ENCODE measurements around the gene CTIF.
A peak's percentile ranks its signal among the peaks of the same experiment; 100 is the strongest.
"Not testable (repeated sequence)": the region's sequence is repeated elsewhere in the genome, so short reads cannot be mapped to it uniquely, and the experiment has no call there.

Gene CTIF

DNA sequence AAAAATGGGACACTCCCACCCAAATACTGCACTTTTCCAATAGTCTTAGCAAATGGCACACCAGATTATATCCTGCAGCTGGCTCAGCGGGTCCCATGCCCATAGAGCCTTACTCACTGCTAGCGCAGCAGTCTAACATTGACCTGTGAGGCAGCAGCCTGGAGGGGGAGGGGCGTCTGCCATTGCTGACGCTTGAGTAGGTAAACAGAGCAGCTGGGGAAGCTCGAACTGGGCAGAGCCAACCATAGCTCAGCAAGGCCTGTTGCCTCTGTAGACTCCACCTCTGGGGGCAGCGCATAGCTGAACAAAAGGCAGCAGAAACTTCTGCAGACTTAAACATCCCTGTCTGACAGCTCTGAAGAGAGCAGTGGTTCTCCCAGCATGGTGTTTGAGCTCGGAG, 110.4 kb downstream of the CTIF start:
- no peak for DNase-seq

DNA sequence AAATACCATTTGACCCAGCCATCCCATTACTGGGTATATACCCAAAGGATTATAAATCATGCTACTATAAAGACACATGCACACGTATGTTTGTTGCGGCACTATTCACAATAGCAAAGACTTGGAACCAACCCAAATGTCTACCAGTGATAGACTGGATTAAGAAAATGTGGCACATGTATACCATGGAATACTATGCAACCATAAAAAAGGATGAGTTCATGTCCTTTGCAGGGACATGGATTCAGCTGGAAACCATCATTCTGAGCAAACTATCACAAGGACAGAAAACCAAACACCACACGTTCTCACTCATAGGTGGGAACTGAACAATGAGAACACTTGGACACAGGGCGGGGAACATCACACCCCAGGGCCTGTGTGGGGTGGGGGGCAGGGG, 115.8 kb downstream of the CTIF start:
- DNase-seq: not testable (repeated sequence)

DNA sequence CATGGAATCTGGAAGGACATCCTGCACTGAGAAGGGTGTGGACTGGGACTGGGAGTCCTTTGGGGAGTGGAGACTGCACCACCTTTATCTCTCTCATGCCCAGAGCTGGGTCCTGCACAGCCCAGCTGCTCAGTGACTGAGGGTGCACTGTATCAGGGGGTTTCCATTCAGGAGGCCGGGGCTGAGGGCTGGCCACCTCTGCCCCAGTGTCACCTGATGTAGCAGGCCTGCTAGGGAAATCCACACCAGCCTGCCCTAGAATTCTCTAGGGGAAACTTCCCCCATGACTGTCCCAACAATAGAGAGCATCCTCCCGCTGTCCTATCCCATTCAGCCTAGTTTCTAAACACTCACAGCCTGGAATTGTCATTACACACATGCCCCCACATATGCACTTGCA, 116.7 kb downstream of the CTIF start:
- no peak for DNase-seq

DNA sequence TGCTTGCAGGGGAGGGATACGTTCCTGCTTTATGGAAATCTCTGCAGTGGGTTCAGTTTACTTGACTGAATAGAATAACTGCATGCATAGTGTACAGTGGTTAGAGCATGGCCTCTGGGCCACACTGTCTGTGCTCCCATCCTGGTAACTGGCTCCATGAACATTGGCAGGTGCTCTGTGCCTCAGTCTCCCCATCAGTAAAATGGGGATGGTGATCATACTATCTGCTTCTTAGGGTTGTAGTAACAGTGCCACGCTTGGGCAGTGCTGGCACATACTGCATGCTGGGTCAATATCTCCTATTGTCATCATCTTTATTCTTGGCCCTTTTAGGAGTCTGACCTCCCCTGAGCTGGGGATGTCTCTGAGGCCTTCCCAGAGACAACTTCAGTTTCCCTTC, 117.3 kb downstream of the CTIF start:
- no peak for DNase-seq

DNA sequence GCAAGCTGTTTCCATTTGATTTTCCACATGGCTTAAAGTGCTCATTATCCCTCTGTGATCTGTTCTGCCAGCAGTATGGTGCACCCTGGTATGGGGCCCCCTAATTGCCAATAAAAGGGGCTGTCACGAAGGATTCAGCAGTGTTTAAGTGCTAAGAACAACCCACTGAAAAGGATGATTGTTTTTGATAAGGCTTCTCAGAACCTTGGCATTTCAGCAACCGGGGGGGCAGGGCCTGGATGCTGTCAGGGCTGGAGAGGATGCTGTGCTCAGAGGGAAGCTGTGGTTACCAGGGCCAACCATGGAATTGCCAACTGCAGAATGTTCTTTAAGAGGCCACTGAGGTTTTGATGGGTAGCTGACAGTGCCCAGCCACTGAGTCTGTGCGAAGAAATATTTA, 117.8 kb downstream of the CTIF start:
- no peak for DNase-seq

DNA sequence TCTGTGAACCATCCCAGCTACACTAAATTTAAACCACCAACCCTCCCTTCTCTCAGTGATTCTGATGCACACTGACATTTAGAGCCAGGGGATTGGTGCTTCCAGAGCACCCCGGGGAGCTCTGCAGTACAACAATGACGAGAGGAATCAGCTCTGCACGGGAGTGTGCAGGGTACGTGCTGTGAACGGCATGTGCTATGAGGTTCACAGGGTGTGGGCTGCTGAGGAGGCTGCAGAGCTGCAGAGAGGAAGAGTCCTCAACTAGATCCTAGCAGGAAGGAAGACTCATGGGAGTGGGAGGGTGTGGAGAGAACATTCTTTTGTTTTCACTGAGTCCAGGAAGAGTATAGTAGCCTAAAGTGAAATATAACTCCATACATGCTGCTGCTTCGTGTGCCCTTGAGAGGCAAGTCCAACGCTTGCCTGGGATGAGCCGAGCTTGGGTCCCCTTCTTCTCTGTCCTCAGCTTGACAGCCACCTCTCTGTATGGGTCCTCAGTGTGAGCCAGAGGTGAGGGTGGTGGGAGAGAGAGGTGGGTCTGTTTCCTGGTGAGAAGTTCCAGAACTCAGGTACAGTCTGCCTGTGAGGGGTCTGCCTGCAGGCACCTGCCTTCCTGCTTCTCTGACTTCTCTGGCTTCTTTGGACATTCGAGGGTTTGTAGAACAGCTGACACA, 118.8 kb downstream of the CTIF start:
- DNase-seq: no peak

DNA sequence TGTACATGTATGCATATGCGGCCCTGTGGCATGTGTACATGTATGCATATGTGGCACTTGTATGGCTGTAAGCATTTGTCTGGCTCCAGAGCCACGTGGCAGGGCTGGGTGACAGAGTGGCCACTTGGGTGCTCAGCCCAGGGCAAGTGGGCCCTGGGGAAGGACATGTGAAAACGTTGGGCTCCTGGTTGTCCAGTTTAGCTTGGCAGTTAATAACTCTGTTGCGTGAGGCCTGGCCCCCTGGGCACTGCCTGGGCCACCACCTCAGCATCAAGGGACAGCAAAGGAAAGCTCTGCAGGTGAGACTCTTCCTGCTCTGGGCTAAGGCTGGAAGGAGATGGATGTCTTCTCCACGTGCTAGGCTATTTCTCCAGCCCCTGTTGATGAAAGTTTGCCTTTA, 119.9 kb downstream of the CTIF start:
- DNase-seq: no peak

DNA sequence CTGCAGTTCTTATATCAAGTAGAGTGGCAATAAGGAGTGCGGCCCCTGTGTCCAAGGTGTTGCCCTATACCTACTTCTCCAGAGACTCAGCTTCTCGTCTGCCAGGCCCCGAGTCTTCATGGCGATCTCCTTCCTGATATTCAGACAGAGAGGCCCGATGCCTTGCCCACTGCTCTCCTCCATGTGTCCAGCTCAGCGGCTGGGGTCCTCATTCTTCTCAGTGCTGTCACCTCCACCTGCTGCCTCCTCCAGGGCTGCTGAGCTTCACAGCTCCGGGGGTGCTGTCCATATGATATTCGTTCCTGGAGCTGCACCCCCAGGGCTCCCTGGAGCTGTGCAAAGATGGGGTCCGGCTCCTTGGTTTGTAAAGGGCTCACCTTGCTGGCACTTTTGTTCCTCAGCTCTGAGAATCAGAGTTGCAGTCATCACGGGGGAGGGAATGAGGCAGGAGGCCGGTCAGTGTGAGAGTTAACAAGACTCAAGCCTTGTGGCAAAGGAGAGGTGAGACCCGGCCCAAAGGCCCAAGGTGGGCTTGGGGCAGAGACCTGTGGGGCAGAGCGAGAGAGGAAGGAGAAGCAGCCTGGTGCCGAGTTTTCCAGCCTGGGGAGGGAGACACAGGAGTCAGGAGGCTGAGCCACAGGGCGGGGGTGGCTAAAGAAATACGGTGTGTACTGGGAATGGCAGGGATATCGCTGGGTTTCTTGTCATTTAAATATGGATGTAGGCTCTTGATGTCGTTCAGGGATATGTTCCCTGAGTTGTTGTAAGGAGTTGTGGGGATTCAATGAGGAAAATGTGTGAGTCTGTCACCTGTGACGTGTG, 120.6 kb downstream of the CTIF start:
- DNase-seq: no peak

DNA sequence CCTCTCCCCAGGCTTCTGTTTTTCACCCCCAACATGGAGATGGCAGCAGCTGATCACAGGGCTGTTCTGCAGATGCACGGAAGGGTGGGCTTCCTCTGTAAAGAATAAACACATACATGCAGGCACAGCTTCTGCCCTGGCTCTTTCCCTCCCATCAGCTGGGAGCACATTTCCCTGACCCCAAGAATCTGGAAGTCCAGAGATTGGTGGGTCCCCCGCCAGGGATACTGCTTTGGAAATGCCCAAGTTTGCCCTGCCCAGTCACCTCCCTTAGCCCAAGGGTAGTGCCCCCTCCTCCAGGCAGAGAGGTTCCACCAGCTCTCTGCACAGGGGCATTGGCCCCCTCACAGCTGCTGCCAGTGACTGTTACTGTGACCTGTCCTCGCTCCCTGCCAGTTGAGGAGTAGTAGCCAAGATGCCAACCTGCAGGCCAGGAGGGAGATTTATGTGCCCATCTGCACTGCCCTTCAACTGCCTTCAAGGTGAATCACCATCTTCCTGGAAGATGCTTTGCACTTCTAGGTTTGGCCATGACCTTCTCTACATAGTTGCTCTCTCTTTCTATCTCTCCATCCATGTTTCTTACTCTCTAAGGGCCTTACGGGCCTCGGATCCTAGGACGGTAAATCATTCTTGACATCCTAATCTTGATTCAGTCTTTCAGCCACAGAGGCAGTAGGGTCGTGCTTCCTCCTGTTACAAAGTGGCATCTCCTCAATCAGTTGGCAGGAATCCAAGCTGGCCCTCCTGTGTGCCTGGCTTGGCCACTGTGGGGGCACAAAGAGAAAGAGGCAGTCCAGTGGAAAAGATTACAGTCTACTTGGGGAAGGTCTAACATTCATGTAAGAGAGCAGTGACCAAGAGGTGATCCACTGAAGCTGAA, 121.8 kb downstream of the CTIF start:
- DNase-seq: no peak

DNA sequence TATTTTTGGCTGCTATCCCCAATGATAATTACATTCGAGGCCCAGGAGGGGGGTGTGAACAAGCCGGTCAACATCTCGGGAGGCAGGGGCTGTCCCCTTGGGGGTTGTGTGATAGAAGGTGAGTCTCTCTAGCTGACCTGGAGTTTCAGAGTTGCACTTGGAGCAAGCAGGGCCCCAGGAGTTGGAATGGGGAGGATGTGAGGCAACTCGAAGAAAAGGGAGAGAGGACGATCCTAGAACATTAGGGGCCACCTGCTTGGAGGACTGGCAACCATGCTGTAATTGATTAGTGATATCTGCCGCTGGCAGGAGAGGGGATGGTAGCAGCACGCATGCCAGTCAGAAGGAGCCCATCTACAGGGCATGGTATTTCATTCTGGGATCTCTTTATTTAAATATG, 122.6 kb downstream of the CTIF start:
- no peak for DNase-seq

DNA sequence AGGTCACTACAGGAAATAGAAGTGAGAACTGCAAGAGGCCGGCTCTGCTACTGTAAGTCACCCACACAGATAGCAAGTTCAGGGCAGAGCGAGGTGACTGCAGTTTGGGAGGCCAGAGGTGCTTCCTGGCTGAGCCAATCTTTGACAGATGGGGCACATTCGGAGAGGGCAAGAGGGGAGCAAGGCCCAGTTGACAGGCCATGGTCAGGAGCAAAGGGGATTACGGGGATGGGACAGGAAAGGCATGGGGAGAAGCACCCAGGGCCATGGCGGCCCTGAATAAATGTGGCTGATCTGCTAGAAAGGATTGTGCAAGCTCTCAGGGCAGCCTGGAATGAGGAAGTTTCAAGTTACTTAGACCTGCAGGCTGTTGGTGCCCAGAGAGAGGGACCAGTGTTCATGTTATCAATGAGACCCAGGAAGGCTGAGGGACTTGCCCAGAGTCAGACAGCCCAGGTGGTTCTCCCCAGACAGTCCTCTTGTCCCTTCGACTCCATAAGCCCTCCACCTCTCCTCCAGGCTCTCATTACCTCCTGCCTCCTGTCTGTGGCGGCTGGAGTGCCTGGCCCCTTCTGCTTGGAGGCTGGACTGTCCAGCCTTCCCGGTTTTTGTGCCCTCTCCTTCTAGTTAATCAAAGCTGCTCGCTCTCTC, 123.3 kb downstream of the CTIF start:
- peak; percentile 80 for DNase-seq

DNA sequence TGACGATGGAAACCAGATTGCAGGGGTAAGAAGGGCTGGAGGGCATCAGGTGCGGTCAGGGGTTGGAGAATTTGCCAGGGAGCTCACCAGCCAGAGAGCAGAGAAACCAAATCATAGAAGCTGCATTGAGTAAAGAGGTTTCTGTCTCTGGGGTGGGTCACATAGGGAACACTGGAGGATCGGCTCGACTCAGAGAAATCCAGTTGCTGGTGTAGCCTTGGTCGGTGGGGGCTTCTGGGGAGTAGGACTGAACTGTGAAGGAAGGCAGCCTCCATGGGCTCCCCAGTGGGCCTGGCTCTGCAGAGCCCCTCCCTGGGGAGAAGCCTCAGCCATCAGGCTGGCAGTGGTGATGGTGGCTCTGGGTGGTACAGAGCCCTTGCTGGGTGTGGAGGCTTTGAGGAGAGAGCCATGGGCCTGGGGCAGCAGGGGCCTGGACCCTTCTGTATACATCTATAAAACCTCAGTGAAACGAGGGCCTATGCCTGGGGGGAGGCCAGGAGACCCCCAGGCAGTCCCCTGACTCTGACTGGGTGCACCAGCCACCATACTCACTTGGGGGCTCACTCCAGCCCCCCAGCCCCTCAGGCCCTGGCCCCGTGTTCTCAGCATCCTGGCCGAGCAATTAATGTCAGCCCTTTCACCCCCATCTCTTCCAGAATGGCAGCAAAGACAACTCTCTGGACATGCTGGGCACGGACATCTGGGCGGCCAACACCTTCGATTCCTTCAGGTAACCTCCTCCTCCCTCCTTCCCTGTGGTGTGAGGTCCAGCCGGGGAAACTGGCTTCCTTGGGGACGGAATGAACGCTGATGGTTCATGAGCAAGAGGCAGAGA, 124.5 kb downstream of the CTIF start:
- DNase-seq: no peak

DNA sequence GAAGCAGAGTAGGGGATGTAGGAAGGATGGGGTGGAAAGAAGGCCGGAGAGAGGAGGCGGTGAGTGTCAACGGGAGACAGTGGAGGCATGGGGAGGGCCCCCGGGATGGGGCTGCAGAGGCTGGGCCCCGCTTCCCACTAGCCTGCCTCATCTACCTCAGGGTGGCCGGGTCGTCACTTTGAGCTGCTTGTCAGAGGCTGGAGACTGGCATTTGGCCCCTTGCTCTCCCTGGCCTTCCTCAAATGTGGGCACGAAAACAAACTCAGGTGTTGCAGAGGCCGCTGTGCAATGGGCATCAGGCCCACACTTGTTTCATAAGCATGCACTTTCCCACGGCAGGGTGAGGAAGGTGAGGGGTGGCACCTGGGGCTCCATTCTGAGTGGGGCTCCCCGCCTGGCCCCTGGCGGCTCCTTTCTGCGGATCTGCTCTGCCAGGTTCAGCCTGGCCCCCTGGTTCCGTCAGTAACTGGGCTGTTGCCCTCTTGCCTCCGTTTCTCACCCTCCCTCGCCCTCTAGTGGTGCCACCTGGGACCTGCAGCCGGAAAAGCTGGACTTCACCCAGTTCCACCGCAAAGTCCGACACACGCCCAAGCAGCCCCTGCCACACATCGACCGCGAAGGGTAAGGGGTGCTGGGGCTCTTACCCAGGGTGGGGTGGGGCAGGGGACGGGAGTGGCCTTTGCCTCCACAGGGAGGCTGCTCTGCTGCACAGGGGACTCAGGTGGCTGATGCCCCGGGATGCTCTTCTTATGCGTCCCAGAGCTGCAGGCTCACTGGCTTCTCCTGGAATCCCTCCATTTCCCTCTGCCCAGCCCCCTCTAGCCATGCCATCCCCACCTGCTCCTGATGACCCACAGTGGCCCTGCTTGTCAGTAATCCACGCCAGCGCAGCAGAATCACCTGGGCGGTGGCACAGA, 125.4 kb downstream of the CTIF start:
- peak; percentile 59 for DNase-seq

DNA sequence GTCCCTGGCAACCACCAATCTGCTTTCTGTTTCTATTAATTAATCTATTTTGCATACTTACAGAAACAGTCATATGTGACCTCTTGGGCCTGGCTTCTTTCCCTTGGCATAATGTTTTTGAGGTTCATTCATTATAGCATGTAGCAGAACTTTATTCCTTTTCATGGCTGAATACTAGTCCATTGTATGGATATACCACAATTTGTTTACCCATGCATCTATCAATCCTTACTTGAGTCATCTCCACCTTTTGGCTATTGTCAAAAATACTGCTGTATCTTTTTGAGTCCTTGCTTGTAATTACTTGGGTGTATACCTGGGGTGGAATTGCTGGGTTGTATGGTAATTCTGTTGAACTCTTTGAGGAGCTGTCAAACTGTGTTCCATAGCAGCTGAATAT, 126.8 kb downstream of the CTIF start:
- no peak for DNase-seq

DNA sequence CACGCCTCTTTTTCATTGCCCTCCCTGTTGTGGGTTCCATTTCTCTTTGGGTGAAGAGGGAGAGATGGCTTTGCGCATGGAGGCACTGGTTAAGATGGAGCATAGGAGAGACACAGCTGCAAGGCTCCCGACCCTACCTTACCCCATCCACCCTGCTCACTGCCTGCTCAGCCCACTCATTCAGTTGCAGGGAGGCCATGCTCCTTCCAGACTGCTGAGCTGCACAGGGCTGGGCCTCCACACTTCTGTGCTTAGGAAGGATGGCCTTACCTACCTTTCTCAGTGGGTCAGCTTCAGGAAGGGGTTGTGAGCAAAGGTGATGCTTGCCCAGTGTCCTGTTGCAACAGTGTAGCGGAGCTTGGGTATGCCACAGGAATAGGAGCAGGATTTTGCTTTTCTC, 127.8 kb downstream of the CTIF start:
- DNase-seq: no peak

DNA sequence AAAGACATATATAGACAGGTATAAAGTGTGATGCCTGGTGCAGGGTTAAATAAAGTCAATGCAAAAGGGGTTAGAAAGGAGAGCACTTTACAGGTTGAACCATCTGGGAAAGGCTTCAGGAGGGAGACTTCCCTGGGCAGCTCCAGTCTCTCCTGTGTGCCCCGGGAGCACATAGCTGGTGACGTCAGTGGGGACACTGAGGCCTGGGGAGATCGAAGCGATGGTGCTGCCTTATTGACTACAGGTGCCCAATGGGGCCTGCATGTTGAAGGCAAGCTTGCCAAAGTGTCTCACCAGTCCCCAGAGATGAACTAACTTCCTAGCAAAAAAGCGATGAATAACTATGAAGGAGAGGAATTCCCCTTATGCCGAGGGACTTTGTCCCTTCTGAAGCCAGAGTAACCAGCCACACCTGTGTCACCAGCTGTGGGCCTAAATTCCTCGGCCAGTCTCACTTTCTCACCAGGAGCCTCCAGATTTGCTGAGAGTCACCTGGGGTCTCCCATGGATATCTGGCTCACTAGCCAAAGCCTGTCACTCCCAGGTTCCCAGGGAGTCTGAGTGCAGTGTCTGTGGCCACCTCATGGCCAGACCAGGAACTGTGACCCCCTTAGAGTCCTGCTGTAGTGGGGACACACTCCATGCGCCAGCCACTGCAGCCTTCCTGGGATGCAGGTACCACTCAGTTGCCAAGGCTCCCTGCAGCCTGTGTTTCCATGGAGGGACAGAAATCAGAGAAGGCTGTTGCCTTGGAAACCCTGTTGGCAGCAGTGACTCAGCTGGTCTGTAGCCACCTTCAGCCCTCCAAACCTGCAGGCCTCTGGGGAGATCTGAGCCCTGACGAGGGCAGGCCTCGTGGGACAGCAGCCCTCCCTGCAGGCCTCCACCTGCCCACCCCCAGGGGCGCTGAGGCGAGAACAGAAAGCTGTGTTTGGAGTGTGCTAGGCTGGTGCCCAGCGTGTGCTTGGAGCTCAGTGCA, 128.7 kb downstream of the CTIF start:
- no peak for DNase-seq

DNA sequence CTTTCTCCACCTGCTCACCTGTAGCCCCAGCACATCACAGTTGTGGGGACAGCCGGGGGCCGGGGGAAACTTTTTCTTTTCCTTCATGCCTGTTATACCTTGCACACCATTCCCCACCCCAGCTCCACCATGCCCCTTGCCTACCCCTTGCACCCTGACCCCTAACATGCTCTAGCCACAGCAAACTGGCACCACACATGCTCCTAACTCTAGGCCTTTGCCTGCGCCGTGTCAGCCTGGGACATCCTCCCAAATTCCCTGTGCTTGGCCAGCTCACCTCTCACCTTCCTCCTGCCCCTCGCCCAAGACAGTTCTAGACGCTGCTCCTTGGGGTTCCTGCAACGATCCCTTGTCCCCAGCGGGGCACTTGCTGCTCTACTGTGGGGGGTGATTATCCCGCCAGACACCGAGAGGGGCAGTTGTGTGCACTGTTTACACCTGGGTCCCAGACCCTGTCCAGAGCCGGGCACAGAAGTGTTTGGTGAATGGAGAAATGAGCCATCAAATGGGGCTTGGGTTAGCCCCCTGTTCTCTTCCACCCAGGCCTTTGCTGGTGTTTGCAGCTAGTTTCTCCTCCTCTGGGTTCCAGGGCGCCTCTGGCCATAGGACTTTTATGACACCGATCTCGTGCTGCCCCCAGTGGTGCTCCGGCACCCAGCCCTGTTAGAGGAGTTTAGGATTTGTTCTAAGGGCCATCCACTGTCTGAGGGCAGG, 129.8 kb downstream of the CTIF start:
- no peak for DNase-seq

DNA sequence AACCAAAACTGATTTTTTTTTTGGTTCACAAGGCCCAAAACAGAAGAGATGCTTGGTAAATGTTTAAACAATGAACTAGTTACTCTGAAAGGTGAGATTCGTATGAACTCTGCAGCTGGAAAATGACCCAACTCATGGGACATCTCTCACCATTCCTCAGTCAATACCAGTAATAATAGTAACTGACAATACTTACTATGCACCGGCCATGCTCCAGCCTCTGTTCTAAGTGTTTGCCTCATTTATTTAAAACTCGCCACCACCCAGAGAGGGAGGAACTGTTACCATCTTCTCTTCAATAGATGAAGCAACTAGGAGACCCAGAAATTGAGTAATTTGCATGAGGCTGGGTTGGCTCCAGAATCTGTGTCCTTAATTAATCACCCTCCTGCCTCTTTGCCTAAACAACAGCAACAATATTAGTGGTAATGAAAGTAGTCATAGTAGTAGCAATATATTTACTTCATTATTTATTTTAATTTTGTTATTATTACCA, 130.4 kb downstream of the CTIF start:
- DNase-seq: no peak

All from OCI-M1 (cell line).